ENCODE results near the gene RAB27A.
A peak's percentile ranks its signal among the peaks of the same experiment; 100 is the strongest.

The RAB27A gene

DNA sequence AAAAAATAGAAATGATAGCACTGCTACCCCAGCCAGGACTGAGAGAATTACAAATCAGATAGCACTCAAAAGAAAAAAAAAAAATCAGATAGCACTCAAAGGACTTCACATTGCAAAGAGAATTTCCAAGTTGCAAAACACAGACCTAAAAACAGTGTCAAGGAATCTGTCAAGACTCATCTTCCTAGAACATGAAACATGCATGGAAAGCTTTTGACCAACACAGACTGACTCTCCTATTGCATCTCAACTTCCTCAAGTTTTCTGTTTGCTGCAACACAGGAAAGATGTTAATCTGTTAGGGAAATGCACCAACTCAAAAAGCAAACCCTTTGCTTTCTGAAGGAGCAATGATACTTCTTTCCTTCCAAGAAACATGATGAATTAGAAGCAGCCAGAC is 42.3 kb downstream of the RAB27A start:
- H2BK12ac ChIP-seq (ENCODE audit: low read length in 2 of 2): no peak overlapping the region

DNA sequence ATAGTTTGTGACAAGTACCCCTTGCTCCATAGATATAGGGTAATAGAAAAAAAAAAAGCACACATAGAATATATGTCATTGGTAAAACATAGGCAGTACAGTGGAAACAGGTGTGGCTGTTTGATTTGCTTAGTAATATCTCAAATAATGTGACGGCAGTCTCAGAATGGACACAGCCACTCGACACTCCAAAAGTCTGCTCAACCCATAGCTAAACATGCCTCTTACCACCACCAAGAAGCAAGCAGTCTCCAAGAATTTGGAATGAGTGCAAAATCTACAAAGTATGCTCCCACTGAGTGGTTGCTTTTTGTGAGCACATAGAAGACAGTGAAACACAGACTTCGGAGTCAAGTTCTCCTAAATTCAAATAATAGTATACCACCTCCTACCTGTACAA is 43.0 kb downstream of the RAB27A start:
- Histone ChIP-seq H2BK15ac (ENCODE audit: low read depth, poor library complexity, severe bottlenecking) (no peak overlapping the region), H2BK12ac (ENCODE audit: low read length in 2 of 2) (no peak overlapping the region), H3K4me3 (ENCODE audit: insufficient read depth in 1 of 2, low read depth in 1 of 2, low read length in 2 of 2) (no peak overlapping the region), H3K9me3 (ENCODE audit: control insufficient read depth, low read length) (no peaks in the 10 kb centered on the region), H4K91ac (ENCODE audit: low read length) (no peak overlapping the region), H3K14ac (ENCODE audit: low read length in 2 of 2) (no peak overlapping the region), H2AK5ac (ENCODE audit: low read length, severe bottlenecking) (no peak overlapping the region), H3K9ac (ENCODE audit: low read length) (no peak overlapping the region), H2AFZ (ENCODE audit: low read depth, low read length) (no peak overlapping the region), H3K23ac (ENCODE audit: low read length in 2 of 2) (no peak overlapping the region), H4K8ac (ENCODE audit: low read length) (no peak overlapping the region), H3K4me1 (ENCODE audit: control insufficient read depth, insufficient read depth, low read depth, low read length) (no peaks in the 10 kb centered on the region), H3K27me3 (ENCODE audit: control insufficient read depth in 1 of 2, insufficient read depth in 1 of 2, low read length in 2 of 2) (no peaks in the 10 kb centered on the region), H3K4ac (ENCODE audit: low read depth in 1 of 2, low read length in 2 of 2) (no peak overlapping the region), H2BK5ac (ENCODE audit: low read depth, low read length, poor library complexity, severe bottlenecking) (no peak overlapping the region), H3K27ac (ENCODE audit: low read length, poor library complexity, severe bottlenecking) (no peak overlapping the region), H3K79me1 (replicated peaks; ENCODE audit: low read length, poor library complexity, severe bottlenecking) (peaks cover 12% of the 10 kb centered on the region), H3K18ac (ENCODE audit: low read depth in 1 of 2, low read length in 2 of 2) (no peak overlapping the region), H3K36me3 (ENCODE audit: control insufficient read depth in 1 of 2, insufficient read depth in 2 of 2, low read depth in 1 of 2, low read length in 2 of 2) (peaks cover 0 to 3% of the 10 kb centered on the region in 2 experiments), H3K4me2 (ENCODE audit: low read length, poor library complexity, severe bottlenecking) (no peak overlapping the region), H2BK120ac (ENCODE audit: low read depth, low read length) (no peak overlapping the region)
- DNase-seq: no peak
- 100% methylated on average over 2 of the region's 3 CpGs for WGBS

More for the DNA sequence above, 42.3 kb downstream of the RAB27A start:
- H3K4ac ChIP-seq (ENCODE audit: low read depth in 1 of 2, low read length in 2 of 2): no peak overlapping the region
- H4K91ac ChIP-seq (ENCODE audit: low read length): no peak overlapping the region
- no peak overlapping the region for H3K18ac ChIP-seq (ENCODE audit: low read depth in 1 of 2, low read length in 2 of 2)
- H3K79me1 ChIP-seq (replicated peaks; ENCODE audit: low read length, poor library complexity, severe bottlenecking): peaks cover 18% of the 10 kb centered on the region
- peaks cover 0 to 3% of the 10 kb centered on the region in 2 experiments for H3K36me3 ChIP-seq (ENCODE audit: control insufficient read depth in 1 of 2, insufficient read depth in 2 of 2, low read depth in 1 of 2, low read length in 2 of 2)
- DNase-seq: peak; percentile 52
- no peaks in the 10 kb centered on the region for H3K9me3 ChIP-seq (ENCODE audit: control insufficient read depth, low read length)
- H2BK5ac ChIP-seq (ENCODE audit: low read depth, low read length, poor library complexity, severe bottlenecking): no peak overlapping the region
- H4K8ac ChIP-seq (ENCODE audit: low read length): no peak overlapping the region
- H3K4me1 ChIP-seq (ENCODE audit: control insufficient read depth, insufficient read depth, low read depth, low read length): no peaks in the 10 kb centered on the region
- H3K23ac ChIP-seq (ENCODE audit: low read length in 2 of 2): no peak overlapping the region
- no peak overlapping the region for H2BK120ac ChIP-seq (ENCODE audit: low read depth, low read length)
- no peaks in the 10 kb centered on the region for H3K27me3 ChIP-seq (ENCODE audit: control insufficient read depth in 1 of 2, insufficient read depth in 1 of 2, low read length in 2 of 2)
- no peak overlapping the region for H3K9ac ChIP-seq (ENCODE audit: low read length)
- no peak overlapping the region for H3K27ac ChIP-seq (ENCODE audit: low read length, poor library complexity, severe bottlenecking)
- no peak overlapping the region for H2BK15ac ChIP-seq (ENCODE audit: low read depth, poor library complexity, severe bottlenecking)
- H3K4me2 ChIP-seq (ENCODE audit: low read length, poor library complexity, severe bottlenecking): no peak overlapping the region
- no peak overlapping the region for H2AFZ ChIP-seq (ENCODE audit: low read depth, low read length)
- H3K14ac ChIP-seq (ENCODE audit: low read length in 2 of 2): no peak overlapping the region
- H3K4me3 ChIP-seq (ENCODE audit: insufficient read depth in 1 of 2, low read depth in 1 of 2, low read length in 2 of 2): no peak overlapping the region
- H2AK5ac ChIP-seq (ENCODE audit: low read length, severe bottlenecking): no peak overlapping the region

DNA sequence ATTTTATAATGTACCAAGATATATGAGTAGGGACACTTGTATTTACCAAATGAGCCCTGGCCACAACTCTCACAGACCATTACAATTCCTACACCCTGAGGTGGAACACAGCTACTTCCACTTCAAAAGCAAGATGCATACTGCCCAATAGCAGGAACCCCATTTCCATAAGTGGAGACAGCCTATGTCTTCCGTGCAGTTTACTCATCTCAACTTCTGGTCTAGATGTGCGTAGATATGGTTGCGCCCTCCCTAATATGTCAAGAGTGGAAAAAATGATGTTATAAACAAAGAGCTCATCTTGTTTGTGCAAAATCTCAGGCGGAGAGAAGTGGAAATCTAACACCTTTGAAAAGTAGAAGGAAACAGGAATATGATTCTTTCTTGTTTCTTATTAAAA is 44.6 kb downstream of the RAB27A start:
- Histone ChIP-seq H2BK15ac (ENCODE audit: low read depth, poor library complexity, severe bottlenecking) (no peak overlapping the region), H3K4me3 (ENCODE audit: insufficient read depth in 1 of 2, low read depth in 1 of 2, low read length in 2 of 2) (no peak overlapping the region), H2AFZ (ENCODE audit: low read depth, low read length) (no peak overlapping the region), H3K14ac (ENCODE audit: low read length in 2 of 2) (no peak overlapping the region), H3K9ac (ENCODE audit: low read length) (no peak overlapping the region), H3K9me3 (ENCODE audit: control insufficient read depth, low read length) (no peaks in the 10 kb centered on the region), H3K79me1 (replicated peaks; ENCODE audit: low read length, poor library complexity, severe bottlenecking) (peaks cover 7% of the 10 kb centered on the region), H3K18ac (ENCODE audit: low read depth in 1 of 2, low read length in 2 of 2) (no peak overlapping the region), H3K23ac (ENCODE audit: low read length in 2 of 2) (no peak overlapping the region), H3K4me2 (ENCODE audit: low read length, poor library complexity, severe bottlenecking) (no peak overlapping the region), H3K27me3 (ENCODE audit: control insufficient read depth in 1 of 2, insufficient read depth in 1 of 2, low read length in 2 of 2) (no peaks in the 10 kb centered on the region), H2AK5ac (ENCODE audit: low read length, severe bottlenecking) (no peak overlapping the region), H2BK5ac (ENCODE audit: low read depth, low read length, poor library complexity, severe bottlenecking) (no peak overlapping the region), H3K4me1 (ENCODE audit: control insufficient read depth, insufficient read depth, low read depth, low read length) (no peaks in the 10 kb centered on the region), H2BK120ac (ENCODE audit: low read depth, low read length) (no peak overlapping the region), H3K4ac (ENCODE audit: low read depth in 1 of 2, low read length in 2 of 2) (no peak overlapping the region), H3K36me3 (ENCODE audit: control insufficient read depth in 1 of 2, insufficient read depth in 2 of 2, low read depth in 1 of 2, low read length in 2 of 2) (peaks cover 0 to 3% of the 10 kb centered on the region in 2 experiments), H3K27ac (ENCODE audit: low read length, poor library complexity, severe bottlenecking) (no peak overlapping the region), H2BK12ac (ENCODE audit: low read length in 2 of 2) (no peak overlapping the region), H4K8ac (ENCODE audit: low read length) (no peak overlapping the region), H4K91ac (ENCODE audit: low read length) (no peak overlapping the region)
- peak; percentile 73 for DNase-seq
- WGBS: 84% methylated on average over 3 of the region's 4 CpGs

DNA sequence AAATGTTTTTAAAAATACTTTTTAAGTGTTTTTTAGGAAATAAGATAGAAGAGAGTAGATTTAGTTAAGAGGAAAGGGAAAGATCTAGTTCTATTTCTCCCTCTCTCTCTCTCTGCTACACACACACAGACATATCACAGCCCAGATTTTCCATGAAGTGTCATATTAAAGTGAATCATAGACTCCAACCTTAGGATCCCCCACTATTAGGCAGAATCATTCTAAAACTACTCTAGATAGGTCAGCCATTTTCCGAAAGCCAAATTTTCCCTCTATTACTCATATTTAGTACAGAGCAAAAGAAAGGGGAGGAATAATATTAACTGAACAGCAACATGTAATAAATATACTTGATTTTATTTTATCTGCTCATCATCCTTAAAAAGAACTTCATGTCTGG is 47.7 kb downstream of the RAB27A start:
- H3K9me3 ChIP-seq (ENCODE audit: control insufficient read depth, low read length): no peaks in the 10 kb centered on the region
- no peak overlapping the region for H3K4ac ChIP-seq (ENCODE audit: low read depth in 1 of 2, low read length in 2 of 2)
- H3K79me1 ChIP-seq (replicated peaks; ENCODE audit: low read length, poor library complexity, severe bottlenecking): peaks cover 9% of the 10 kb centered on the region
- WGBS: no CpG with 5 or more reads among the region's 1 CpG
- H3K27me3 ChIP-seq (ENCODE audit: control insufficient read depth in 1 of 2, insufficient read depth in 1 of 2, low read length in 2 of 2): no peaks in the 10 kb centered on the region
- no peaks in the 10 kb centered on the region for H3K4me1 ChIP-seq (ENCODE audit: control insufficient read depth, insufficient read depth, low read depth, low read length)
- H3K14ac ChIP-seq (ENCODE audit: low read length in 2 of 2): no peak overlapping the region
- no peak overlapping the region for H3K27ac ChIP-seq (ENCODE audit: low read length, poor library complexity, severe bottlenecking)
- no peak overlapping the region for H4K8ac ChIP-seq (ENCODE audit: low read length)
- H2BK12ac ChIP-seq (ENCODE audit: low read length in 2 of 2): no peak overlapping the region
- DNase-seq: peak; percentile 18
- H2AK5ac ChIP-seq (ENCODE audit: low read length, severe bottlenecking): no peak overlapping the region
- H2BK5ac ChIP-seq (ENCODE audit: low read depth, low read length, poor library complexity, severe bottlenecking): no peak overlapping the region
- H3K18ac ChIP-seq (ENCODE audit: low read depth in 1 of 2, low read length in 2 of 2): no peak overlapping the region
- H2AFZ ChIP-seq (ENCODE audit: low read depth, low read length): no peak overlapping the region
- H3K4me3 ChIP-seq (ENCODE audit: insufficient read depth in 1 of 2, low read depth in 1 of 2, low read length in 2 of 2): no peak overlapping the region
- no peak overlapping the region for H3K4me2 ChIP-seq (ENCODE audit: low read length, poor library complexity, severe bottlenecking)
- peak overlapping the region; percentile 55 for H3K9ac ChIP-seq (ENCODE audit: low read length)
- no peak overlapping the region for H4K91ac ChIP-seq (ENCODE audit: low read length)
- no peak overlapping the region for H2BK15ac ChIP-seq (ENCODE audit: low read depth, poor library complexity, severe bottlenecking)
- no peak overlapping the region for H2BK120ac ChIP-seq (ENCODE audit: low read depth, low read length)
- no peaks in the 10 kb centered on the region for H3K36me3 ChIP-seq (ENCODE audit: control insufficient read depth in 1 of 2, insufficient read depth in 2 of 2, low read depth in 1 of 2, low read length in 2 of 2)
- no peak overlapping the region for H3K23ac ChIP-seq (ENCODE audit: low read length in 2 of 2)

Measured in mesenchymal stem cell (in vitro differentiated cells and primary cell).